Testis (tissue), 3 donors: ENCODE data around the gene ARF4. TPM values are rescaled to one million over a fixed set of nuclear protein-coding genes. Genes with fewer than 3 reads are reported as not detected.

Experiments
- DNase-seq: peaks from one replicate; pipeline ENCODE4 v3.0.0-alpha.2; 2019
- H3K27ac ChIP-seq, 2 donors: fragments of 200-600 bp; sonication (generic); one replicate each; pipeline ENCODE4 v1.5.1; 2019
- H3K27me3 ChIP-seq: fragments of 200-600 bp; sonication (generic); one replicate; pipeline ENCODE4 v1.5.1; 2019
- H3K36me3 ChIP-seq: fragments of 200-600 bp; sonication (generic); one replicate; pipeline ENCODE4 v1.5.1; 2017; ENCODE audit warnings: low read depth; ENCODE audit errors: missing control alignments
- H3K4me1 ChIP-seq: fragments of 200-600 bp; sonication (generic); one replicate; pipeline ENCODE4 v1.5.1; 2019
- H3K4me3 ChIP-seq, 2 donors: fragments of 200-600 bp; sonication (generic); one replicate each; pipeline ENCODE4 v1.5.1; 2017 to 2019
- H3K9me3 ChIP-seq: fragments of 200-600 bp; sonication (generic); one replicate; pipeline ENCODE4 v1.5.1; 2017
- POLR2A ChIP-seq: fragments of 450-650 bp; IDR thresholded peaks from one replicate; pipeline ENCODE4 v1.6.1; 2017; ENCODE audit warnings: antibody characterized with exemption, mild to moderate bottlenecking, moderate library complexity
- WGBS, 2 donors: methylation state at CpG; one replicate each; pipeline ENCODE4 v1.1.5; 2018; 5-methylcytosine and 5-hydroxymethylcytosine counted together
- intact Hi-C: fragments of 100-400 bp; cut with DNase I; formaldehyde crosslinking; loops from one replicate; pipeline ENCODE4 v1.15.1; 2023; ENCODE audit warnings: low total_unique reads
- polyA plus RNA-seq: library from polyadenylated mRNA; stranded (reverse); fragments of 350-450 nt; fragmentation: Illumina TruSeq; extraction: RNeasy Lipid Tissue Mini Kit (QIAGEN cat#74804); gene quantifications from one replicate; pipeline ENCODE4 v1.2.3, GENCODE V29; 2014; ENCODE audit warnings: low read depth, low replicate concordance; ENCODE audit not compliant: insufficient read depth
- total RNA-seq, 2 donors: library from RNA; depleted of rRNA; stranded (reverse); fragments of >200 nt; gene quantifications; one replicate each; pipeline ENCODE4 v1.2.3, GENCODE V29; 2016
- TF ChIP-seq, protein P1 (sequence below), 3 experiments: fragments of 450-650 bp in 2 of 3; fragments of 200-600 bp in 1 of 3; sonication (generic) in 1 of 3; IDR thresholded peaks; one replicate each; pipeline ENCODE4 v1.5.1; 2016 to 2019; ENCODE audit warnings: antibody characterized with exemption in 3 of 3, mild to moderate bottlenecking in 2 of 3, moderate library complexity in 1 of 3

ARF4 gene
- total and polyA plus RNA-seq, 3 donors from 2014 or later: 169 to 224 (median 205) TPM

DNA sequence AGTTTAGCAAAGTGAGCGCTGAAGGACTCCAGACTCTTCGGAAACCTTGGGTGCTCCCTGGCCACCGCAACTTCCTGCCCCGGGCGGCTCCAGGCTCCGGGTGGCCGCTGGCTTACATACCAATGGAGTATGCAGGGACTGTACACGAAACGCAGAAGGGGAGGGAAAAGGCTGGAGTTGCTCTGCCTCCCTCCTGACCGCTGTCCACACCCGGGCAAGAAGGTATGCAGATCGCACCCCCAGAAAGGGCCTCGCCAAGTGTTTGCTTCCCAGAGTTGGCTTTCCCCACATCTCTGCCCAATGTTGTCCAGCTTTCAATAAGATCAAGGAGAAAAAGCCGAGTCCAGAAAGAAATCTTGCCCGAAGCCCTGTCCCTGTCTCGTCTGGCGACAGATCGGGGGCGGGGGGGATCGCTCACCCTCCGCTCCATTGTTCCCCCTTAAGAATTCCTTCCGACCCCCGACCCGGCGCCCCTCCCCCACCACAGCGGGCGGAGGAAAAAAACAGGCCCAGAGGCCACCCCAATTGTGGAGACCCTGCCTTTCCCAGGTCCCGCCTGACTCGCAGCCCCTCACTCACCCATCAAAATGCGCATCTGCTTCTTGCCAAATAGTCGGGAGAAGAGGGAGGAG is 533 bp downstream of the ARF4 start:
- Histone ChIP-seq H3K4me1 (peaks cover 48% of the 10 kb centered on the region), H3K27me3 (no peaks in the 10 kb centered on the region), H3K9me3 (no peaks in the 10 kb centered on the region), H3K36me3 (no peaks in the 10 kb centered on the region), H3K4me3 (peak overlapping the region; percentile 91 to 97), H3K27ac (peak overlapping the region; percentile 92 to 98)
- WGBS, 2 donors: 1% methylated on average over 29 to 31 of the region's 31 CpGs
- DNase-seq: peak; percentile 75
- intact Hi-C loops: loop anchor here (5.0 kb wide), 1 partner anchor 161 kb away; the partner anchor contains the start of gene SLMAP
- TF ChIP-seq POLR2A: no peak
- TF ChIP-seq, protein P1, sequence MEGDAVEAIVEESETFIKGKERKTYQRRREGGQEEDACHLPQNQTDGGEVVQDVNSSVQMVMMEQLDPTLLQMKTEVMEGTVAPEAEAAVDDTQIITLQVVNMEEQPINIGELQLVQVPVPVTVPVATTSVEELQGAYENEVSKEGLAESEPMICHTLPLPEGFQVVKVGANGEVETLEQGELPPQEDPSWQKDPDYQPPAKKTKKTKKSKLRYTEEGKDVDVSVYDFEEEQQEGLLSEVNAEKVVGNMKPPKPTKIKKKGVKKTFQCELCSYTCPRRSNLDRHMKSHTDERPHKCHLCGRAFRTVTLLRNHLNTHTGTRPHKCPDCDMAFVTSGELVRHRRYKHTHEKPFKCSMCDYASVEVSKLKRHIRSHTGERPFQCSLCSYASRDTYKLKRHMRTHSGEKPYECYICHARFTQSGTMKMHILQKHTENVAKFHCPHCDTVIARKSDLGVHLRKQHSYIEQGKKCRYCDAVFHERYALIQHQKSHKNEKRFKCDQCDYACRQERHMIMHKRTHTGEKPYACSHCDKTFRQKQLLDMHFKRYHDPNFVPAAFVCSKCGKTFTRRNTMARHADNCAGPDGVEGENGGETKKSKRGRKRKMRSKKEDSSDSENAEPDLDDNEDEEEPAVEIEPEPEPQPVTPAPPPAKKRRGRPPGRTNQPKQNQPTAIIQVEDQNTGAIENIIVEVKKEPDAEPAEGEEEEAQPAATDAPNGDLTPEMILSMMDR (IDR thresholded peaks at IDR 0.05): no peak

DNA sequence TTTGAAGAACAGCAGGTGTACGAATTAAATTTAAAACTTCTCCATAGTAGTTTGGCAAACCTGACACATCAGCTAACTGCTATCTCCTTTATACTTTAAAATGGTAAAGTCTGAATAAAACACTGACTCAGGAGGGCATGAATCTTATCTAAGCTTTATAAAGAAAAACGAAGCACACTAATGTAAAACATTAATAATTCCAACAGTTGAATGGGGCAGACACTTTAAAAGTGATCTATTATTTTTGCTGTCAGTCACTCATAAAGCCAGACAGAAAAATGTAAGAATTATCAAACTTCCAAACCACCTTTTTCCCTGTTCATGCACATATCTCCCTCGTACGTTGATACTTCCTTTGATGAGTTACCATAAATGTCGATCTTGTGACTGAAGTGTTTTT is 2.6 kb downstream of the ARF4 start:
- Histone ChIP-seq H3K36me3 (no peaks in the 10 kb centered on the region), H3K27ac (peak overlapping the region in 1 of 2 donors; percentile 98), H3K9me3 (no peaks in the 10 kb centered on the region), H3K4me3 (peak overlapping the region in 1 of 2 donors; percentile 97), H3K27me3 (no peaks in the 10 kb centered on the region), H3K4me1 (peaks cover 45% of the 10 kb centered on the region)
- no peak for TF ChIP-seq POLR2A
- TF ChIP-seq, protein P1 (IDR thresholded peaks at IDR 0.05): no peak
- 25 to 26% methylated on average over 5 of the region's 5 CpGs for WGBS, 2 donors
- intact Hi-C loops: no loop called here
- DNase-seq: no peak

DNA sequence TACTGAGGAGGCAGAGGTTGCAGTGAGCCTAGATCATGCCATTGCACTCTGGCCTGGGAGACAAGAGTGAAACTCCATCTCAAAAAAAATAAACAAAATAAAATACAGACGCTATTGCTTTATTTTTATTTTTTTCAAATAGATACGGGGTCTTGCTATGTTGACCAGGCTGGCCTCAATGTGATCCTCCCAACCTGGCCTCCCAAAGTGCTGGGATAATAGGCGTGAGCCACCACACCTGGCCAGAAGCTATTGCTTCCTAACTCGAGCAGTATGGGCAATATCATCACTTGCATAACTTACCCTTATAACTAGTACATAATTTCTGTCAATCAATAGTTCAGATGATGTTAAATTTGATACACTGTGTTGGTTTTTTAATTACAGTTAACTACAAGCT is 3.0 kb downstream of the ARF4 start:
- Histone ChIP-seq H3K36me3 (no peaks in the 10 kb centered on the region), H3K27me3 (no peaks in the 10 kb centered on the region), H3K4me3 (no peak overlapping the region), H3K4me1 (peaks cover 42% of the 10 kb centered on the region), H3K27ac (peak overlapping the region in 1 of 2 donors; percentile 17), H3K9me3 (no peaks in the 10 kb centered on the region)
- DNase-seq: no peak
- WGBS, 2 donors: 60 to 65% methylated on average over 4 of the region's 4 CpGs
- intact Hi-C loops: no loop called here
- TF ChIP-seq POLR2A: no peak
- TF ChIP-seq, protein P1 (IDR thresholded peaks at IDR 0.05): no peak

DNA sequence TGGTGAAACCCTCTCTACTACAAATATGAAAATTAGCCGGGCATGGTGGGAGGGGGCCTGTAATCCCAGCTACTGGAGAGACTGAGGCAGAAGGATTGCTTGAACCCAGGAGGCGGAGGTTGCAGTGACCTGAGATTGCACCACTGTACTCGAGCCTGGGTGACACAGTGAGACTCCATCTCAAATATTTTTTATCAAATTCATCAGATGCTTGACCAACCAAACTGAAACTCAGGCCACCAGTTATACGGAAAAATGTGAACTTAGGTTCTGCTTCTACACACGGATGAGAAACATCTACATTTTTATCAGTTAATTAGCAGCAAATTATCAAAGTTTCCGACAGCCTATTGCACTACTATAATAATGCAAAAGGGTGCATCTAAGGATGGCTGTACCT is 4.8 kb downstream of the ARF4 start:
- DNase-seq: no peak
- H3K4me3 ChIP-seq: no peak overlapping the region
- no peak for TF ChIP-seq POLR2A
- TF ChIP-seq, protein P1 (IDR thresholded peaks at IDR 0.05): no peak
- H3K27me3 ChIP-seq: no peaks in the 10 kb centered on the region
- H3K27ac ChIP-seq: no peak overlapping the region
- H3K9me3 ChIP-seq: no peaks in the 10 kb centered on the region
- intact Hi-C loops: no loop called here
- peaks cover 34% of the 10 kb centered on the region for H3K4me1 ChIP-seq
- no peaks in the 10 kb centered on the region for H3K36me3 ChIP-seq
- WGBS, 2 donors: 56 to 63% methylated on average over 6 of the region's 6 CpGs

DNA sequence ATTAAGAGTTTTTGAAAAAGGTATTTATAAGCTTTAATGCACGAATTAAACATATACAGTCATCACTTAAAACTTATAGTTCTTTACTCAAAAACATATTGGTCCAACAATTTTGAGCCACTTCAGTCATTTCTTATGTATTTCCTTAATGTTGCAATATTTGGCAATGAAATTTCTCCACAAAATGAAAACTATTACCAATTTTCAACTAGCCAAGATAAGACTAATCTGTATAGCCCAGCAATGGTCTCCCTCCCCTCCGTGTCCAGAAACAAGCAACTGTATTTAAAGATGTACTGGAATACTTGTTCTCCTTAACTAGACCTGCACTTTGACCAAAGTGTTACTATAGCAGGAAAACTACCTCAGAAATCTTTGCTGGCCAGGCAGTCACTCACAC is 9.2 kb downstream of the ARF4 start:
- TF ChIP-seq, protein P1 (IDR thresholded peaks at IDR 0.05): no peak
- no peak for TF ChIP-seq POLR2A
- DNase-seq: no peak
- Histone ChIP-seq H3K27me3 (no peaks in the 10 kb centered on the region), H3K4me1 (peaks cover 10% of the 10 kb centered on the region), H3K27ac (no peak overlapping the region), H3K36me3 (no peaks in the 10 kb centered on the region), H3K4me3 (no peak overlapping the region), H3K9me3 (no peaks in the 10 kb centered on the region)
- 61 to 73% methylated on average over 2 of the region's 2 CpGs for WGBS, 2 donors
- intact Hi-C loops: no loop called here
